Fibroblast of lung (primary cell): ENCODE results near the gene GLYR1. TPM values are rescaled to one million over a fixed set of nuclear protein-coding genes. Genes with fewer than 3 reads are reported as not detected.

Experiments used
- DNase-seq, 2 donors: peaks; one replicate each; pipeline versions ENCODE4 v3.0.0 to v3.0.0-alpha.2; 2010; ENCODE audit warnings: low read depth in 2 of 2
- H2AFZ ChIP-seq: 2 replicates; pipeline ENCODE4 v1.5.1; 2012; ENCODE audit warnings: low read length, control low read depth, inconsistent platforms
- H3K27ac ChIP-seq: 2 replicates; pipeline ENCODE4 v1.5.1; 2011; ENCODE audit warnings: low read length, control low read depth; ENCODE audit not compliant: insufficient read depth
- H3K27me3 ChIP-seq: 2 replicates; pipeline ENCODE4 v1.5.1; 2011; ENCODE audit warnings: mild to moderate bottlenecking, low read length; ENCODE audit not compliant: control insufficient read depth, insufficient read depth
- H3K36me3 ChIP-seq: 2 replicates; pipeline ENCODE4 v1.5.1; 2011; ENCODE audit warnings: low read length; ENCODE audit not compliant: control insufficient read depth, insufficient read depth
- H3K4me1 ChIP-seq: 2 replicates; pipeline ENCODE4 v1.5.1; 2011; ENCODE audit warnings: low read length; ENCODE audit not compliant: control insufficient read depth, insufficient read depth; ENCODE audit errors: extremely low read depth
- H3K4me2 ChIP-seq: 2 replicates; pipeline ENCODE4 v1.5.1; 2011; ENCODE audit warnings: low read length, control low read depth; ENCODE audit not compliant: insufficient read depth; ENCODE audit errors: extremely low read depth
- H3K4me3 ChIP-seq, 4 experiments: fragments of 200-600 bp in 1 of 4; sonication (generic) in 1 of 4; replicated peaks in 1 of 4; 2 replicates each; pipeline ENCODE4 v1.5.1; 2011 to 2016; ENCODE audit warnings: low read length in 4 of 4, low read depth in 3 of 4, mild to moderate bottlenecking in 3 of 4, control low read depth in 2 of 4, inconsistent platforms in 1 of 4, mixed read lengths in 1 of 4; ENCODE audit not compliant: insufficient read depth in 1 of 4; ENCODE audit errors: control extremely low read depth in 1 of 4
- H3K79me2 ChIP-seq: 2 replicates; pipeline ENCODE4 v1.5.1; 2012; ENCODE audit warnings: mild to moderate bottlenecking, low read length, inconsistent platforms; ENCODE audit not compliant: control insufficient read depth, insufficient read depth
- H3K9ac ChIP-seq: 2 replicates; pipeline ENCODE4 v1.5.1; 2011; ENCODE audit warnings: mild to moderate bottlenecking, low read length, control low read depth; ENCODE audit not compliant: insufficient read depth
- H3K9me3 ChIP-seq: 2 replicates; pipeline ENCODE4 v1.5.1; 2012; ENCODE audit warnings: low read depth, low read length; ENCODE audit not compliant: control insufficient read depth, insufficient read depth
- H4K20me1 ChIP-seq: 2 replicates; pipeline ENCODE4 v1.5.1; 2011; ENCODE audit warnings: low read length; ENCODE audit not compliant: control insufficient read depth, insufficient read depth; ENCODE audit errors: extremely low read depth
- EZH2 ChIP-seq: IDR thresholded peaks from 2 replicates; pipeline ENCODE4 v1.5.1; 2012; ENCODE audit warnings: low read length, control low read depth, mild to moderate bottlenecking; ENCODE audit errors: missing control alignments
- polyA plus RNA-seq, 2 donors: library from polyadenylated mRNA; depleted of rRNA in 1 of 2; stranded (reverse) in 1 of 2; unstranded in 1 of 2; fragments of >200 nt; gene quantifications; 2 replicates each; pipeline ENCODE4 v1.2.1, GENCODE V29; 2011 to 2012; ENCODE audit warnings: missing spikeins in 1 of 2
- total RNA-seq: library from RNA; depleted of rRNA; stranded (reverse); fragments of >200 nt; gene quantifications from 2 replicates; pipeline ENCODE4 v1.2.1, GENCODE V29; 2014
- TF ChIP-seq, protein P1 (sequence below), 2 donors: IDR thresholded peaks in 1 of 2; conservative IDR thresholded peaks in 1 of 2; 1 replicate in 1 of 2; 2 replicates in 1 of 2; pipeline ENCODE4 v1.5.1; 2011 to 2012; ENCODE audit warnings: low read length in 2 of 2, control low read depth in 1 of 2, inconsistent platforms in 1 of 2, low read depth in 1 of 2, mild to moderate bottlenecking in 1 of 2

The GLYR1 gene
- total and polyA plus RNA-seq, 2 donors (not counting 1 experiment from before 2014, with no cell fraction given): 28.6 to 39.6 TPM

GRCh38 chr16:4798456-4798855 lies 48.6 kb downstream of the GLYR1 start:
- Histone ChIP-seq H3K27ac (no peak overlapping the region), H2AFZ (no peak overlapping the region), H3K36me3 (no peaks in the 10 kb centered on the region), H3K27me3 (no peaks in the 10 kb centered on the region), H3K79me2 (no peaks in the 10 kb centered on the region), H4K20me1 (no peaks in the 10 kb centered on the region), H3K4me3 (no peak overlapping the region), H3K4me2 (no peak overlapping the region), H3K4me1 (peaks cover 2% of the 10 kb centered on the region), H3K9me3 (no peaks in the 10 kb centered on the region), H3K9ac (no peak overlapping the region)
- DNase-seq: no peak
- no peak for TF ChIP-seq EZH2
- TF ChIP-seq, protein P1, sequence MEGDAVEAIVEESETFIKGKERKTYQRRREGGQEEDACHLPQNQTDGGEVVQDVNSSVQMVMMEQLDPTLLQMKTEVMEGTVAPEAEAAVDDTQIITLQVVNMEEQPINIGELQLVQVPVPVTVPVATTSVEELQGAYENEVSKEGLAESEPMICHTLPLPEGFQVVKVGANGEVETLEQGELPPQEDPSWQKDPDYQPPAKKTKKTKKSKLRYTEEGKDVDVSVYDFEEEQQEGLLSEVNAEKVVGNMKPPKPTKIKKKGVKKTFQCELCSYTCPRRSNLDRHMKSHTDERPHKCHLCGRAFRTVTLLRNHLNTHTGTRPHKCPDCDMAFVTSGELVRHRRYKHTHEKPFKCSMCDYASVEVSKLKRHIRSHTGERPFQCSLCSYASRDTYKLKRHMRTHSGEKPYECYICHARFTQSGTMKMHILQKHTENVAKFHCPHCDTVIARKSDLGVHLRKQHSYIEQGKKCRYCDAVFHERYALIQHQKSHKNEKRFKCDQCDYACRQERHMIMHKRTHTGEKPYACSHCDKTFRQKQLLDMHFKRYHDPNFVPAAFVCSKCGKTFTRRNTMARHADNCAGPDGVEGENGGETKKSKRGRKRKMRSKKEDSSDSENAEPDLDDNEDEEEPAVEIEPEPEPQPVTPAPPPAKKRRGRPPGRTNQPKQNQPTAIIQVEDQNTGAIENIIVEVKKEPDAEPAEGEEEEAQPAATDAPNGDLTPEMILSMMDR (conservative IDR thresholded peaks at IDR 0.05 in 1 of 2, IDR thresholded peaks at IDR 0.05 in 1 of 2; ENCODE audit: low read depth in 1 of 2, low read length in 2 of 2): no peak

GRCh38 chr16:4797805-4798252 lies 49.3 kb downstream of the GLYR1 start:
- H3K4me2 ChIP-seq: no peak overlapping the region
- no peaks in the 10 kb centered on the region for H3K27me3 ChIP-seq
- no peaks in the 10 kb centered on the region for H3K9me3 ChIP-seq
- no peak overlapping the region for H3K4me3 ChIP-seq
- no peak overlapping the region for H3K9ac ChIP-seq
- peaks cover 2% of the 10 kb centered on the region for H3K4me1 ChIP-seq
- H3K27ac ChIP-seq: no peak overlapping the region
- H3K79me2 ChIP-seq: no peaks in the 10 kb centered on the region
- no peaks in the 10 kb centered on the region for H3K36me3 ChIP-seq
- no peaks in the 10 kb centered on the region for H4K20me1 ChIP-seq
- TF ChIP-seq, protein P1 (conservative IDR thresholded peaks at IDR 0.05 in 1 of 2, IDR thresholded peaks at IDR 0.05 in 1 of 2; ENCODE audit: low read depth in 1 of 2, low read length in 2 of 2): no peak
- no peak for TF ChIP-seq EZH2
- no peak for DNase-seq
- no peak overlapping the region for H2AFZ ChIP-seq

- no peaks in the 10 kb centered on the region for H3K27me3 ChIP-seq
- H3K9me3 ChIP-seq: no peaks in the 10 kb centered on the region
- no peak overlapping the region for H2AFZ ChIP-seq
- TF ChIP-seq EZH2: no peak
- TF ChIP-seq, protein P1 (conservative IDR thresholded peaks at IDR 0.05 in 1 of 2, IDR thresholded peaks at IDR 0.05 in 1 of 2; ENCODE audit: low read depth in 1 of 2, low read length in 2 of 2): no peak
- H3K4me2 ChIP-seq: no peak overlapping the region
- H3K9ac ChIP-seq: no peak overlapping the region
- H3K4me1 ChIP-seq: peaks cover 2% of the 10 kb centered on the region
- H3K79me2 ChIP-seq: no peaks in the 10 kb centered on the region
- no peak for DNase-seq
- H3K4me3 ChIP-seq: no peak overlapping the region
- H3K36me3 ChIP-seq: no peaks in the 10 kb centered on the region
- H3K27ac ChIP-seq: no peak overlapping the region
- no peaks in the 10 kb centered on the region for H4K20me1 ChIP-seq
Measured at GRCh38 chr16:4796982-4797804, 49.9 kb downstream of the GLYR1 start.
